Mesendoderm (in vitro differentiated cells): ENCODE measurements around the gene TMC8.
"Not testable (repeated sequence)": the region's sequence is repeated elsewhere in the genome, so short reads cannot be mapped to it uniquely, and the experiment has no call there.

ENCODE experiments used
- DNase-seq: peaks from one replicate; pipeline ENCODE4 v3.0.0; 2013
- H2AK5ac ChIP-seq: 2 replicates; pipeline ENCODE4 v1.6.1; 2013; ENCODE audit warnings: low read length, inconsistent platforms
- H2BK120ac ChIP-seq: 2 replicates; pipeline ENCODE4 v1.6.1; 2013; ENCODE audit warnings: low read depth, mild to moderate bottlenecking, low read length, moderate library complexity, mixed read lengths
- H2BK15ac ChIP-seq: replicated peaks from 2 replicates; pipeline ENCODE4 v1.6.1; 2013; ENCODE audit warnings: low read depth, mild to moderate bottlenecking, moderate library complexity
- H2BK5ac ChIP-seq: 2 replicates; pipeline ENCODE4 v1.6.1; 2013; ENCODE audit warnings: low read length, inconsistent platforms
- H3K18ac ChIP-seq: 2 replicates; pipeline ENCODE4 v1.6.1; 2013; ENCODE audit warnings: mild to moderate bottlenecking, low read length, mixed read lengths
- H3K23ac ChIP-seq: one replicate; pipeline ENCODE4 v1.6.1; 2013; ENCODE audit warnings: low read length
- H3K27ac ChIP-seq: 2 replicates; pipeline ENCODE4 v1.5.1; 2013; ENCODE audit warnings: low read depth, mild to moderate bottlenecking, inconsistent platforms, low read length, moderate library complexity
- H3K27me3 ChIP-seq: 2 replicates; pipeline ENCODE4 v1.6.1; 2013; ENCODE audit warnings: low read length, control low read depth, mild to moderate bottlenecking, inconsistent platforms; ENCODE audit not compliant: insufficient read depth, poor library complexity
- H3K36me3 ChIP-seq: 2 replicates; pipeline ENCODE4 v1.6.1; 2013; ENCODE audit warnings: low read length, inconsistent platforms; ENCODE audit not compliant: control insufficient read depth, insufficient read depth
- H3K4ac ChIP-seq: one replicate; pipeline ENCODE4 v1.6.1; 2013; ENCODE audit warnings: low read depth, mild to moderate bottlenecking, low read length, moderate library complexity
- H3K4me1 ChIP-seq: 2 replicates; pipeline ENCODE4 v1.6.1; 2013; ENCODE audit warnings: low read depth, low read length, inconsistent platforms; ENCODE audit not compliant: control insufficient read depth
- H3K4me2 ChIP-seq: 2 replicates; pipeline ENCODE4 v1.6.1; 2013; ENCODE audit warnings: low read length
- H3K4me3 ChIP-seq: 2 replicates; pipeline ENCODE4 v1.5.1; 2013; ENCODE audit warnings: mild to moderate bottlenecking, low read length
- H3K56ac ChIP-seq: one replicate; pipeline ENCODE4 v1.6.1; 2013; ENCODE audit warnings: low read length
- H3K79me1 ChIP-seq: 2 replicates; pipeline ENCODE4 v1.6.1; 2013; ENCODE audit warnings: low read length, inconsistent platforms
- H3K79me2 ChIP-seq: 2 replicates; pipeline ENCODE4 v1.6.1; 2013; ENCODE audit warnings: mild to moderate bottlenecking, low read length; ENCODE audit not compliant: control insufficient read depth, insufficient read depth
- H3K9ac ChIP-seq: 2 replicates; pipeline ENCODE4 v1.6.1; 2013; ENCODE audit warnings: low read length, inconsistent platforms
- H4K5ac ChIP-seq: one replicate; pipeline ENCODE4 v1.6.1; 2013; ENCODE audit warnings: low read length
- H4K8ac ChIP-seq: one replicate; pipeline ENCODE4 v1.6.1; 2013; ENCODE audit warnings: low read depth, mild to moderate bottlenecking, control low read depth, low read length, moderate library complexity
- WGBS: extraction: QIAGEN DNeasy Blood & Tissue Kit; methylation state at CpG from one replicate; pipeline ENCODE4 v1.1.7; 2013; ENCODE audit warnings: low lambda C conversion rate, missing lambda C conversion rate; ENCODE audit not compliant: insufficient coverage; ENCODE audit errors: extremely low coverage; 5-methylcytosine and 5-hydroxymethylcytosine counted together

TMC8 gene

DNA sequence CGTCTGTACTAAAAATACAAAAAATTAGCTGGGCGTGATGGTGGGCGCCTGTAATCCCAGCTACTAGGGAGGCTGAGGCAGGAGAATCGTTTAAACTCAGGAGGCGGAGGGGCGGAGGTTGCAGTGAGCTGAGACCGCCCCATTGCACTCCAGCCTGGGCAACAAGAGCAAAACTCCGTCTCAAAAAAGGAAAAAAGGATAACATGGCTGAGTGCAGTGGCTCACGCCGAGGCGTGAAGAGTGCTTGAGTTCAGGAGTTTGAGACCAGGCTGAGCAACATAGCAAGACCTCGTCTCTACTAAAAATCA lies 9.2 kb downstream of the TMC8 start:
- not testable (repeated sequence) for H3K36me3 ChIP-seq, H3K4ac ChIP-seq, H3K4me1 ChIP-seq, H3K27me3 ChIP-seq, H3K27ac ChIP-seq, H3K79me2 ChIP-seq, H3K4me2 ChIP-seq, H3K4me3 ChIP-seq, H3K79me1 ChIP-seq, H4K5ac ChIP-seq, H2AK5ac ChIP-seq, H2BK120ac ChIP-seq, H3K23ac ChIP-seq, DNase-seq, H4K8ac ChIP-seq, H2BK5ac ChIP-seq, H3K18ac ChIP-seq, H2BK15ac ChIP-seq
- Histone ChIP-seq H3K56ac (peak overlapping the region; percentile 78), H3K9ac (peak overlapping the region; percentile 43)
- WGBS, result no CpG with 5 or more reads among the region's 12 CpGs

- Histone ChIP-seq H3K27ac (no peak overlapping the region), H3K36me3 (no peaks in the 10 kb centered on the region), H2AK5ac (no peak overlapping the region), H3K9ac (peak overlapping the region; percentile 53), H3K4me3 (no peak overlapping the region), H2BK15ac (no peak overlapping the region), H3K23ac (no peak overlapping the region), H2BK120ac (no peak overlapping the region), H3K27me3 (no peaks in the 10 kb centered on the region), H3K79me1 (no peaks in the 10 kb centered on the region), H4K5ac (no peak overlapping the region), H3K79me2 (no peaks in the 10 kb centered on the region), H3K18ac (no peak overlapping the region), H3K4me1 (no peaks in the 10 kb centered on the region), H2BK5ac (no peak overlapping the region), H4K8ac (no peak overlapping the region), H3K4ac (no peak overlapping the region), H3K56ac (peak overlapping the region; percentile 78), H3K4me2 (peak overlapping the region; percentile 49)
- no CpG with 5 or more reads among the region's 58 CpGs for WGBS
- peak; percentile 99 for DNase-seq
These were observed 9.8 kb downstream of the TMC8 start for GRCh38 chr17:78140169-78141051.

GRCh38 chr17:78141437-78142118 lies 11.0 kb downstream of the TMC8 start:
- H2AK5ac ChIP-seq, result no peak overlapping the region
- no peaks in the 10 kb centered on the region for H3K79me2 ChIP-seq
- no peaks in the 10 kb centered on the region for H3K79me1 ChIP-seq
- H3K27ac ChIP-seq, result no peak overlapping the region
- H4K8ac ChIP-seq, result no peak overlapping the region
- no CpG with 5 or more reads among the region's 20 CpGs for WGBS
- no peak for DNase-seq
- no peak overlapping the region for H3K18ac ChIP-seq
- no peak overlapping the region for H3K4ac ChIP-seq
- no peaks in the 10 kb centered on the region for H3K27me3 ChIP-seq
- no peak overlapping the region for H3K4me2 ChIP-seq
- no peak overlapping the region for H2BK5ac ChIP-seq
- no peak overlapping the region for H3K9ac ChIP-seq
- no peak overlapping the region for H4K5ac ChIP-seq
- H2BK120ac ChIP-seq, result no peak overlapping the region
- no peaks in the 10 kb centered on the region for H3K36me3 ChIP-seq
- H3K23ac ChIP-seq, result no peak overlapping the region
- no peak overlapping the region for H2BK15ac ChIP-seq
- H3K4me1 ChIP-seq, result no peaks in the 10 kb centered on the region
- H3K56ac ChIP-seq, result no peak overlapping the region
- no peak overlapping the region for H3K4me3 ChIP-seq

- Histone ChIP-seq H2BK5ac (no peak overlapping the region), H3K9ac (no peak overlapping the region), H3K79me2 (no peaks in the 10 kb centered on the region), H3K18ac (no peak overlapping the region), H3K27ac (no peak overlapping the region), H2BK120ac (no peak overlapping the region), H3K4me3 (no peak overlapping the region), H3K23ac (no peak overlapping the region), H2BK15ac (no peak overlapping the region), H4K8ac (no peak overlapping the region), H3K36me3 (no peaks in the 10 kb centered on the region), H3K56ac (no peak overlapping the region), H3K79me1 (no peaks in the 10 kb centered on the region), H2AK5ac (no peak overlapping the region), H4K5ac (no peak overlapping the region), H3K4ac (no peak overlapping the region), H3K4me1 (no peaks in the 10 kb centered on the region), H3K27me3 (no peaks in the 10 kb centered on the region), H3K4me2 (no peak overlapping the region)
- peak; percentile 61 for DNase-seq
- WGBS, result no CpG with 5 or more reads among the region's 16 CpGs
These were observed 11.7 kb downstream of the TMC8 start for GRCh38 chr17:78142119-78142861.

GRCh38 chr17:78143214-78144146 lies 12.9 kb downstream of the TMC8 start:
- Histone ChIP-seq H3K4ac (no peak overlapping the region), H2AK5ac (no peak overlapping the region), H3K56ac (no peak overlapping the region), H3K4me1 (no peaks in the 10 kb centered on the region), H3K27me3 (no peaks in the 10 kb centered on the region), H3K27ac (no peak overlapping the region), H4K5ac (no peak overlapping the region), H2BK15ac (no peak overlapping the region), H3K23ac (no peak overlapping the region), H4K8ac (no peak overlapping the region), H3K36me3 (no peaks in the 10 kb centered on the region), H3K4me2 (no peak overlapping the region), H2BK120ac (no peak overlapping the region), H2BK5ac (no peak overlapping the region), H3K18ac (no peak overlapping the region), H3K79me1 (no peaks in the 10 kb centered on the region), H3K4me3 (no peak overlapping the region), H3K9ac (no peak overlapping the region), H3K79me2 (no peaks in the 10 kb centered on the region)
- no CpG with 5 or more reads among the region's 21 CpGs for WGBS
- DNase-seq, result no peak
